H1 (cell line): ENCODE results near the gene TTC32. TPM values are rescaled to one million over a fixed set of nuclear protein-coding genes. Genes with fewer than 3 reads are reported as not detected.

Experiments
- CTCF ChIA-PET: fragments of 300-600 bp; sonication (Branson Sonifier 250); formaldehyde crosslinking; loops from one replicate; lab custom pipeline; 2021; ENCODE audit not compliant: partially characterized antibody; lab: Charles Lee
- POLR2A ChIA-PET: fragments of 300-600 bp; sonication (Branson Sonifier 250); formaldehyde crosslinking; loops from one replicate; lab custom pipeline; 2021; ENCODE audit warnings: inconsistent platforms; ENCODE audit not compliant: partially characterized antibody; lab: Charles Lee
- DNase-seq, 2 experiments: peaks; one replicate each; pipeline versions ENCODE4 v3.0.0 to v3.0.0-alpha.2; 2010 to 2022; ENCODE audit warnings: low spot score in 2 of 2, low read depth in 1 of 2, mixed read lengths in 1 of 2
- FAIRE-seq: peaks from 2 replicates; lab custom pipeline; 2011; peaks lifted over from hg19 to GRCh38; lab: Jason Lieb, UNC
- H2AFZ ChIP-seq: 2 replicates; pipeline ENCODE4 v1.8.1; 2012; ENCODE audit warnings: low read length, inconsistent platforms
- H2AK5ac ChIP-seq: 2 replicates; pipeline ENCODE4 v1.6.1; 2013; ENCODE audit warnings: low read depth, low read length
- H2BK120ac ChIP-seq: replicated peaks from 2 replicates; pipeline ENCODE3; 2013; ENCODE audit warnings: low read depth, low read length, inconsistent platforms
- H2BK12ac ChIP-seq: 2 replicates; pipeline ENCODE4 v1.6.1; 2013; ENCODE audit warnings: low read depth, low read length
- H2BK15ac ChIP-seq: 2 replicates; pipeline ENCODE4 v1.6.1; 2013; ENCODE audit warnings: low read length
- H2BK20ac ChIP-seq: 2 replicates; pipeline ENCODE4 v1.6.1; 2013; ENCODE audit warnings: low read length
- H2BK5ac ChIP-seq: 2 replicates; pipeline ENCODE4 v1.6.1; 2013; ENCODE audit warnings: low read depth, low read length
- H3K14ac ChIP-seq: 2 replicates; pipeline ENCODE4 v1.6.1; 2013; ENCODE audit warnings: inconsistent platforms; ENCODE audit not compliant: insufficient read length
- H3K18ac ChIP-seq: 2 replicates; pipeline ENCODE4 v1.6.1; 2013; ENCODE audit warnings: low read length; ENCODE audit errors: extremely low read depth
- H3K23ac ChIP-seq: 2 replicates; pipeline ENCODE4 v1.6.1; 2013; ENCODE audit warnings: inconsistent platforms; ENCODE audit not compliant: insufficient read length
- H3K23me2 ChIP-seq: 2 replicates; pipeline ENCODE4 v1.6.1; 2013; ENCODE audit warnings: low read depth, low read length
- H3K27ac ChIP-seq: 2 replicates; pipeline ENCODE4 v1.6.1; 2011; ENCODE audit warnings: low read depth, low read length, inconsistent platforms
- H3K27me3 ChIP-seq, 4 experiments: replicated peaks in 1 of 4; 1 replicate in 1 of 4; 2 replicates in 3 of 4; pipeline versions ENCODE4 v1.6.1 to v1.8.1; 2011 to 2013; ENCODE audit warnings: low read length in 3 of 4, mild to moderate bottlenecking in 3 of 4, inconsistent platforms in 2 of 4, mixed read lengths in 2 of 4, moderate library complexity in 1 of 4; ENCODE audit not compliant: control insufficient read depth in 3 of 4, insufficient read depth in 3 of 4; ENCODE audit errors: extremely low read depth in 1 of 4
- H3K36me3 ChIP-seq, 4 experiments: 2 replicates each; pipeline versions ENCODE4 v1.6.1 to v1.8.1; 2011 to 2013; ENCODE audit warnings: mild to moderate bottlenecking in 4 of 4, low read length in 3 of 4, moderate library complexity in 2 of 4, control low read depth in 1 of 4, inconsistent platforms in 1 of 4; ENCODE audit not compliant: insufficient read depth in 4 of 4, control insufficient read depth in 2 of 4
- H3K4ac ChIP-seq: replicated peaks from 2 replicates; pipeline ENCODE3; 2013; ENCODE audit warnings: low read length, low read depth, mixed read lengths, inconsistent platforms; ENCODE audit not compliant: insufficient read length
- H3K4me1 ChIP-seq, 4 experiments: replicated peaks in 1 of 4; 1 replicate in 1 of 4; 2 replicates in 3 of 4; pipeline versions ENCODE4 v1.6.1 to v1.8.1; 2011 to 2013; ENCODE audit warnings: low read length in 3 of 4, inconsistent platforms in 2 of 4, mixed read lengths in 1 of 4; ENCODE audit not compliant: insufficient read depth in 4 of 4, control insufficient read depth in 3 of 4
- H3K4me2 ChIP-seq, 2 experiments: 2 replicates each; pipeline versions ENCODE4 v1.6.1 to v1.8.1; 2011 to 2013; ENCODE audit warnings: low read depth in 2 of 2, low read length in 2 of 2, control low read depth in 1 of 2, inconsistent platforms in 1 of 2, mild to moderate bottlenecking in 1 of 2; ENCODE audit not compliant: insufficient read depth in 1 of 2
- H3K4me3 ChIP-seq, 4 experiments: fragments of 200-600, 300-600 bp in 1 of 4; sonication (generic), shearing (Covaris generic), sonication (Bioruptor Twin) in 1 of 4; 2 replicates each; pipeline versions ENCODE4 v1.5.1 to v1.8.1; 2011 to 2016; ENCODE audit warnings: low read length in 4 of 4, low read depth in 3 of 4, control low read depth in 2 of 4, inconsistent platforms in 2 of 4, mild to moderate bottlenecking in 2 of 4, mixed read lengths in 1 of 4, moderate library complexity in 1 of 4; ENCODE audit not compliant: insufficient read depth in 2 of 4; ENCODE audit errors: extremely low read depth in 1 of 4
- H3K56ac ChIP-seq: replicated peaks from 2 replicates; pipeline ENCODE3; 2013; ENCODE audit warnings: low read depth, mild to moderate bottlenecking, mixed read lengths, low read length, inconsistent platforms; ENCODE audit not compliant: insufficient read length
- H3K79me1 ChIP-seq: 2 replicates; pipeline ENCODE4 v1.6.1; 2013; ENCODE audit warnings: low read depth, low read length, control low read depth
- H3K79me2 ChIP-seq, 2 experiments: 2 replicates each; pipeline versions ENCODE4 v1.6.1 to v1.8.1; 2012 to 2013; ENCODE audit warnings: low read length in 2 of 2, mild to moderate bottlenecking in 2 of 2, inconsistent platforms in 1 of 2; ENCODE audit not compliant: insufficient read depth in 2 of 2, control insufficient read depth in 1 of 2
- H3K9ac ChIP-seq, 4 experiments: replicated peaks in 1 of 4; 1 replicate in 1 of 4; 2 replicates in 3 of 4; pipeline versions ENCODE4 v1.6.1 to v1.8.1; 2011 to 2013; ENCODE audit warnings: low read depth in 3 of 4, low read length in 3 of 4, control low read depth in 2 of 4, mild to moderate bottlenecking in 2 of 4, moderate library complexity in 2 of 4, inconsistent platforms in 1 of 4; ENCODE audit errors: extremely low read depth in 1 of 4
- H3K9me3 ChIP-seq, 2 experiments: 2 replicates each; pipeline versions ENCODE4 v1.6.1 to v1.8.1; 2012 to 2013; ENCODE audit warnings: mild to moderate bottlenecking in 2 of 2, moderate library complexity in 2 of 2, control low read depth in 1 of 2, inconsistent platforms in 1 of 2, low read depth in 1 of 2, low read length in 1 of 2, mixed read lengths in 1 of 2; ENCODE audit not compliant: insufficient read depth in 2 of 2
- H4K20me1 ChIP-seq, 2 experiments: replicated peaks in 1 of 2; 2 replicates each; pipeline versions ENCODE3 to v1.8.1; 2011 to 2013; ENCODE audit warnings: inconsistent platforms in 2 of 2, low read length in 2 of 2, mild to moderate bottlenecking in 1 of 2; ENCODE audit not compliant: insufficient read depth in 2 of 2, control insufficient read depth in 1 of 2
- H4K5ac ChIP-seq: 2 replicates; pipeline ENCODE4 v1.6.1; 2013; ENCODE audit warnings: low read length, low read depth, mixed read lengths, inconsistent platforms; ENCODE audit not compliant: insufficient read length
- H4K8ac ChIP-seq: 2 replicates; pipeline ENCODE4 v1.8.0; 2013; ENCODE audit warnings: mild to moderate bottlenecking, moderate library complexity, low read length, inconsistent platforms; ENCODE audit not compliant: insufficient read depth; ENCODE audit errors: extremely low read depth
- H4K91ac ChIP-seq: replicated peaks from 2 replicates; pipeline ENCODE3; 2013; ENCODE audit warnings: low read length, mixed read lengths, inconsistent platforms; ENCODE audit not compliant: insufficient read length
- ASH2L ChIP-seq: fragments of 200-600, 300-600 bp; sonication (generic); IDR thresholded peaks from one replicate; pipeline ENCODE4 v1.7.1; 2017; ENCODE audit warnings: low read length
- CHD2 ChIP-seq: IDR thresholded peaks from 2 replicates; pipeline ENCODE4 v1.6.1; 2012; ENCODE audit warnings: low read length, improper control_type of control experiment
- GABPA ChIP-seq: IDR thresholded peaks from 2 replicates; pipeline ENCODE4 v1.6.1; 2011; ENCODE audit warnings: mild to moderate bottlenecking, low read length, moderate library complexity, borderline replicate concordance; ENCODE audit not compliant: insufficient read depth
- JUN ChIP-seq: IDR thresholded peaks from 2 replicates; pipeline ENCODE4 v1.6.1; 2011; ENCODE audit warnings: low read depth, mild to moderate bottlenecking, improper control_type of control experiment, low read length
- KDM1A ChIP-seq: fragments of 200-600, 300-600 bp; sonication (generic); IDR thresholded peaks from 2 replicates; pipeline ENCODE4 v1.7.1; 2016; ENCODE audit warnings: mild to moderate bottlenecking, low read length, borderline replicate concordance
- PHF8 ChIP-seq: fragments of 200-600 bp; sonication (generic); conservative IDR thresholded peaks from 2 replicates; pipeline ENCODE4 v1.7.1; 2012; ENCODE audit warnings: low read depth, mild to moderate bottlenecking, inconsistent platforms, low read length, moderate library complexity
- POLR2A ChIP-seq, 2 experiments: IDR thresholded peaks; 1 replicate in 1 of 2; 2 replicates in 1 of 2; pipeline ENCODE4 v1.6.1; 2011; ENCODE audit warnings: low read depth in 2 of 2, low read length in 2 of 2, mild to moderate bottlenecking in 2 of 2; ENCODE audit errors: control extremely low read depth in 1 of 2
- RBBP5 ChIP-seq: IDR thresholded peaks from 2 replicates; pipeline ENCODE4 v1.7.1; 2012; ENCODE audit warnings: low read depth, mild to moderate bottlenecking, inconsistent platforms, low read length, moderate library complexity, borderline replicate concordance
- RFX5 ChIP-seq: IDR thresholded peaks from 2 replicates; pipeline ENCODE4 v1.6.1; 2011; ENCODE audit warnings: low read depth, low read length, improper control_type of control experiment, borderline replicate concordance
- SIN3A ChIP-seq, 2 experiments: IDR thresholded peaks in 1 of 2; conservative IDR thresholded peaks in 1 of 2; 2 replicates each; pipeline ENCODE4 v1.6.1; 2011 to 2012; ENCODE audit warnings: low read length in 2 of 2, improper control_type of control experiment in 1 of 2, low read depth in 1 of 2, mild to moderate bottlenecking in 1 of 2
- SIRT6 ChIP-seq: IDR thresholded peaks from one replicate; pipeline ENCODE4 v1.7.1; 2012; ENCODE audit warnings: low read length, inconsistent platforms
- TAF7 ChIP-seq: optimal IDR thresholded peaks from 2 replicates; pipeline ENCODE3; 2011; ENCODE audit warnings: low read depth, mild to moderate bottlenecking, inconsistent platforms, low read length, moderate library complexity, borderline replicate concordance
- WGBS, 2 experiments: shearing (Covaris generic) in 1 of 2; methylation state at CpG; one replicate each; pipeline versions ENCODE4 v1.1.6 to v1.1.7; 2013 to 2015; ENCODE audit warnings: low lambda C conversion rate in 2 of 2, mixed read lengths in 2 of 2, inconsistent platforms in 1 of 2, low coverage in 1 of 2, missing lambda C conversion rate in 1 of 2; ENCODE audit not compliant: insufficient replicate concordance in 2 of 2, insufficient coverage in 1 of 2, insufficient read length in 1 of 2; ENCODE audit errors: extremely low coverage in 1 of 2, missing lambda C conversion rate in 1 of 2; 5-methylcytosine and 5-hydroxymethylcytosine counted together
- polyA plus RNA-seq, 7 experiments: library from polyadenylated mRNA; depleted of rRNA in 3 of 7; stranded (reverse) in 5 of 7; unstranded in 2 of 7; fragments of >200 nt in 5 of 7; fragments of 200-250 nt in 2 of 7; gene quantifications; 1 replicate in 5 of 7; 2 replicates in 1 of 7; 4 replicates in 1 of 7; pipeline versions ENCODE4 v1.2.1 to v1.2.3, GENCODE V29; 2011 to 2013; ENCODE audit warnings: missing spikeins in 2 of 7, mixed read lengths in 2 of 7
- total RNA-seq: library from RNA; stranded (reverse); fragmentation: NEBNext Ultra II Directional; extraction: Animal tissue kit (Norgen Biotek cat#: 25700); gene quantifications from 2 replicates; pipeline ENCODE4 v1.2.1, GENCODE V29; 2021
- TF ChIP-seq, protein P1 (sequence below): IDR thresholded peaks from 2 replicates; pipeline ENCODE4 v1.6.1; 2011; ENCODE audit warnings: low read depth, mild to moderate bottlenecking, low read length; ENCODE audit not compliant: insufficient read depth

The TTC32 gene
- total and polyA plus RNA-seq, 2 of the 8 experiments (the other 6 are each of a cell fraction or from before 2014, with no cell fraction given) = 6.8 to 8.7 TPM

GRCh38 chr2:19933351-19933981 is 31.7 kb upstream of the TTC32 start:
- H2BK12ac ChIP-seq = no peak overlapping the region
- no peak overlapping the region for H3K4me2 ChIP-seq
- H3K14ac ChIP-seq = no peak overlapping the region
- H3K23me2 ChIP-seq = no peaks in the 10 kb centered on the region
- no peak overlapping the region for H2BK5ac ChIP-seq
- H3K27me3 ChIP-seq = no peaks in the 10 kb centered on the region
- H3K9me3 ChIP-seq = peaks cover 2% of the 10 kb centered on the region in 2 experiments; a peak in 3 of 4 replicates
- no peak overlapping the region for H3K4me3 ChIP-seq
- H3K9ac ChIP-seq = no peak overlapping the region
- no peaks in the 10 kb centered on the region for H3K79me2 ChIP-seq
- H3K36me3 ChIP-seq = peaks cover 3 to 70% (median 32%) of the 10 kb centered on the region in 4 experiments; a peak in 7 of 8 replicates
- no peaks in the 10 kb centered on the region for H3K4me1 ChIP-seq
- no peak overlapping the region for H3K56ac ChIP-seq
- no peak overlapping the region for H3K18ac ChIP-seq
- H2AFZ ChIP-seq = no peak overlapping the region
- POLR2A ChIA-PET = no interaction called here
- H2BK15ac ChIP-seq = no peak overlapping the region
- no peak overlapping the region for H2BK120ac ChIP-seq
- CTCF ChIA-PET = interaction anchor here (1.3 to 1.4 kb wide), 2 partner anchors 82 to 292 kb away, joined by 3 to 7 read pairs; no protein-coding TSS in a partner anchor
- H2AK5ac ChIP-seq = no peak overlapping the region
- no peak overlapping the region for H3K27ac ChIP-seq
- WGBS, 2 experiments = 93% methylated on average over 5 of the region's 5 CpGs; no CpG with 5 or more reads in 1 of the 2 experiments
- no peak overlapping the region for H3K23ac ChIP-seq
- no peak for FAIRE-seq
- H4K20me1 ChIP-seq = no peaks in the 10 kb centered on the region
- H4K8ac ChIP-seq = no peak overlapping the region
- no peak overlapping the region for H3K4ac ChIP-seq
- H4K5ac ChIP-seq = no peak overlapping the region
- H2BK20ac ChIP-seq = no peak overlapping the region
- H4K91ac ChIP-seq = no peak overlapping the region
- no peak for DNase-seq
- no peaks in the 10 kb centered on the region for H3K79me1 ChIP-seq
- TF ChIP-seq RBBP5 = no peak
- no peak for TF ChIP-seq RFX5
- no peak for TF ChIP-seq ASH2L
- TF ChIP-seq, protein P1, sequence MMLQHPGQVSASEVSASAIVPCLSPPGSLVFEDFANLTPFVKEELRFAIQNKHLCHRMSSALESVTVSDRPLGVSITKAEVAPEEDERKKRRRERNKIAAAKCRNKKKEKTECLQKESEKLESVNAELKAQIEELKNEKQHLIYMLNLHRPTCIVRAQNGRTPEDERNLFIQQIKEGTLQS = no peak
- no peak for TF ChIP-seq KDM1A
- no peak for TF ChIP-seq CHD2
- no peak for TF ChIP-seq POLR2A (IDR thresholded peaks at IDR 0.05; ENCODE audit: control extremely low read depth in 1 of 2, low read depth in 2 of 2, low read length in 2 of 2)
- TF ChIP-seq SIN3A (conservative IDR thresholded peaks at IDR 0.05 in 1 of 2, IDR thresholded peaks at IDR 0.05 in 1 of 2; ENCODE audit: low read depth in 1 of 2, low read length in 2 of 2) = no peak
- TF ChIP-seq GABPA = no peak
- TF ChIP-seq PHF8 = no peak
- TF ChIP-seq SIRT6 = no peak
- TF ChIP-seq TAF7 = no peak
- no peak for TF ChIP-seq JUN
